Measurements from ENCODE around the gene RGL3.

DNA sequence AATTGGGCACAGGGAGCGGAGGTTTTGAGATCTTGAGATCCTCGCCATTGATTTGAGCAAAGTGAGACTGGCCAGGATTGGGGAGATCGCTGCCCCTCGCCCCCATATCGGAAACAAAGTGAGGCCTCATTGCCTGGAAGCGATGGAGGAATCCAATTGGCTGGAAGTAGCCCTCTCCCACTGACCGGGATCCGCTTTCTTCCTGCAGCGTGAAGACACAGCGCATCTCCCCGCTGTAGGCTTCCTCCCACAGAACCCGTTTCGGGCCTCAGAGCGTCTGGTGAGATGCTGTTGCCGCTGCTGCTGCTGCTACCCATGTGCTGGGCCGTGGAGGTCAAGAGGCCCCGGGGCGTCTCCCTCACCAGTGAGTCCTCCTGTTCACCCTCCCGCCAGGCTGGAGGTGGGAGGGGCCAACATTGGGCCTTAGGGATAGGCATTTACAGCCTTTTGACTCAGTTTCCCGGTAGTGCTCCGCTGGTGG is 16.8 kb upstream of the RGL3 start:
- TF ChIP-seq, protein P1, sequence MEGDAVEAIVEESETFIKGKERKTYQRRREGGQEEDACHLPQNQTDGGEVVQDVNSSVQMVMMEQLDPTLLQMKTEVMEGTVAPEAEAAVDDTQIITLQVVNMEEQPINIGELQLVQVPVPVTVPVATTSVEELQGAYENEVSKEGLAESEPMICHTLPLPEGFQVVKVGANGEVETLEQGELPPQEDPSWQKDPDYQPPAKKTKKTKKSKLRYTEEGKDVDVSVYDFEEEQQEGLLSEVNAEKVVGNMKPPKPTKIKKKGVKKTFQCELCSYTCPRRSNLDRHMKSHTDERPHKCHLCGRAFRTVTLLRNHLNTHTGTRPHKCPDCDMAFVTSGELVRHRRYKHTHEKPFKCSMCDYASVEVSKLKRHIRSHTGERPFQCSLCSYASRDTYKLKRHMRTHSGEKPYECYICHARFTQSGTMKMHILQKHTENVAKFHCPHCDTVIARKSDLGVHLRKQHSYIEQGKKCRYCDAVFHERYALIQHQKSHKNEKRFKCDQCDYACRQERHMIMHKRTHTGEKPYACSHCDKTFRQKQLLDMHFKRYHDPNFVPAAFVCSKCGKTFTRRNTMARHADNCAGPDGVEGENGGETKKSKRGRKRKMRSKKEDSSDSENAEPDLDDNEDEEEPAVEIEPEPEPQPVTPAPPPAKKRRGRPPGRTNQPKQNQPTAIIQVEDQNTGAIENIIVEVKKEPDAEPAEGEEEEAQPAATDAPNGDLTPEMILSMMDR (IDR thresholded peaks at IDR 0.05; ENCODE audit: insufficient read depth, low read length), result no peak
- no peak for TF ChIP-seq SPI1 (IDR thresholded peaks at IDR 0.05; ENCODE audit: borderline replicate concordance, low read depth)
- no peak for TF ChIP-seq POLR2AphosphoS5 (IDR thresholded peaks at IDR 0.05; ENCODE audit: low read depth)
- TF ChIP-seq GABPA (IDR thresholded peaks at IDR 0.05; ENCODE audit: low read depth), result no peak
- TF ChIP-seq, protein P2, sequence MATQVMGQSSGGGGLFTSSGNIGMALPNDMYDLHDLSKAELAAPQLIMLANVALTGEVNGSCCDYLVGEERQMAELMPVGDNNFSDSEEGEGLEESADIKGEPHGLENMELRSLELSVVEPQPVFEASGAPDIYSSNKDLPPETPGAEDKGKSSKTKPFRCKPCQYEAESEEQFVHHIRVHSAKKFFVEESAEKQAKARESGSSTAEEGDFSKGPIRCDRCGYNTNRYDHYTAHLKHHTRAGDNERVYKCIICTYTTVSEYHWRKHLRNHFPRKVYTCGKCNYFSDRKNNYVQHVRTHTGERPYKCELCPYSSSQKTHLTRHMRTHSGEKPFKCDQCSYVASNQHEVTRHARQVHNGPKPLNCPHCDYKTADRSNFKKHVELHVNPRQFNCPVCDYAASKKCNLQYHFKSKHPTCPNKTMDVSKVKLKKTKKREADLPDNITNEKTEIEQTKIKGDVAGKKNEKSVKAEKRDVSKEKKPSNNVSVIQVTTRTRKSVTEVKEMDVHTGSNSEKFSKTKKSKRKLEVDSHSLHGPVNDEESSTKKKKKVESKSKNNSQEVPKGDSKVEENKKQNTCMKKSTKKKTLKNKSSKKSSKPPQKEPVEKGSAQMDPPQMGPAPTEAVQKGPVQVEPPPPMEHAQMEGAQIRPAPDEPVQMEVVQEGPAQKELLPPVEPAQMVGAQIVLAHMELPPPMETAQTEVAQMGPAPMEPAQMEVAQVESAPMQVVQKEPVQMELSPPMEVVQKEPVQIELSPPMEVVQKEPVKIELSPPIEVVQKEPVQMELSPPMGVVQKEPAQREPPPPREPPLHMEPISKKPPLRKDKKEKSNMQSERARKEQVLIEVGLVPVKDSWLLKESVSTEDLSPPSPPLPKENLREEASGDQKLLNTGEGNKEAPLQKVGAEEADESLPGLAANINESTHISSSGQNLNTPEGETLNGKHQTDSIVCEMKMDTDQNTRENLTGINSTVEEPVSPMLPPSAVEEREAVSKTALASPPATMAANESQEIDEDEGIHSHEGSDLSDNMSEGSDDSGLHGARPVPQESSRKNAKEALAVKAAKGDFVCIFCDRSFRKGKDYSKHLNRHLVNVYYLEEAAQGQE (IDR thresholded peaks at IDR 0.05; ENCODE audit: insufficient replicate concordance, low read depth), result no peak
